Measurements from ENCODE around the gene ITGAE.

ITGAE gene

DNA sequence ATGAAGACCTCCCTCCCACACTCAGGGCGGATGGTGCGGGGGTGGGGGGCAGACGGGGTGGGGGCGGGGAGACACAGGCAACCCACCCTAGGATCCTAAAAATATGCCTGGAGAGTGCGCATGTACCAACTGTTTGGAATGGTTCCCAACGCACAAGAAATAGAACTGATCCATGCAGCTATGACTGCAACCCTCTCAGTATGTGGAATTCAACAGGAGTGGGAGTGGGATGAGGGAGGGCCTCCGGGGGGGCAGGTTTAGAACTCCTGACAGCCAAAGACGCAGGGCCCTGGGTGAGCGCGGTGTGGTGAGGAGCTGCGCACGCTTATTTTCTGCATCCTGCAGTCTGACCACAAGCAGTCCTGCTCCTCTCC, 103.9 kb downstream of the ITGAE start:
- DNase-seq (ENCODE audit: low read depth in 3 of 3, low spot score in 1 of 3) = no peak

GRCh38 chr17:3695723-3696411, 105.1 kb downstream of the ITGAE start, which contains the start of gene P2RX5:
Gene P2RX5, minus strand, starts transcription at chr17:3696155. Its CDS starts 150 bp downstream, at chr17:3696005.
- peak in 1 of 3 donors; percentile 35 for DNase-seq (ENCODE audit: low read depth in 3 of 3, low spot score in 1 of 3)

GRCh38 chr17:3695129-3695722, 105.8 kb downstream of the ITGAE start:
- DNase-seq (ENCODE audit: low read depth in 3 of 3, low spot score in 1 of 3) = no peak

- no peak for DNase-seq (ENCODE audit: low read depth in 3 of 3, low spot score in 1 of 3)
Observed at GRCh38 chr17:3693829-3694231, 107.2 kb downstream of the ITGAE start.

GRCh38 chr17:3693141-3693540, 107.8 kb downstream of the ITGAE start:
- DNase-seq (ENCODE audit: low read depth in 3 of 3, low spot score in 1 of 3) = no peak

GRCh38 chr17:3692346-3692745, 108.6 kb downstream of the ITGAE start:
- DNase-seq (ENCODE audit: low read depth in 3 of 3, low spot score in 1 of 3) = no peak

DNA sequence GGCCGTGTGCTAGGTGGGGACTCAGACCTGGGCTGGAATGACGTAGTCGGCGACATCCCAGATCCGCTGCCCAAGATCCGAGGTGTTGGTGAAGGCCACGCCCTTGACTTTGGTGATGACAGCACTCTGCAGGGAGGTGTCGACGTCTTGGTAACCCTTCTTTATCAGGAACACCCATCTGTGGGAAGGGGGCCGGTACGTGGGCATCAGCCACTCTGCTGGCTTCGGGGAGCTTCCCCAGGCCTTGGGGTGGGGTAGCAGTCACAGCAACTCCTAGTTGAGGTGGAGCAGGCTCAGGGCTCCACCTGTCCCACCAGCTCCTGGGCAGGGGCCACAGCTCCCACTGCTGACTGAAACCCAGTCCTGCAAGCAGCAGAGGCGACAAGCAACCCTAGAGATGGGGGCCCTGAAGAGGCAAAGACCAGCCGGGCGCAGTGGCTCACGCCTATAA, 109.3 kb downstream of the ITGAE start:
- DNase-seq (ENCODE audit: low read depth in 3 of 3, low spot score in 1 of 3) = no peak

DNA sequence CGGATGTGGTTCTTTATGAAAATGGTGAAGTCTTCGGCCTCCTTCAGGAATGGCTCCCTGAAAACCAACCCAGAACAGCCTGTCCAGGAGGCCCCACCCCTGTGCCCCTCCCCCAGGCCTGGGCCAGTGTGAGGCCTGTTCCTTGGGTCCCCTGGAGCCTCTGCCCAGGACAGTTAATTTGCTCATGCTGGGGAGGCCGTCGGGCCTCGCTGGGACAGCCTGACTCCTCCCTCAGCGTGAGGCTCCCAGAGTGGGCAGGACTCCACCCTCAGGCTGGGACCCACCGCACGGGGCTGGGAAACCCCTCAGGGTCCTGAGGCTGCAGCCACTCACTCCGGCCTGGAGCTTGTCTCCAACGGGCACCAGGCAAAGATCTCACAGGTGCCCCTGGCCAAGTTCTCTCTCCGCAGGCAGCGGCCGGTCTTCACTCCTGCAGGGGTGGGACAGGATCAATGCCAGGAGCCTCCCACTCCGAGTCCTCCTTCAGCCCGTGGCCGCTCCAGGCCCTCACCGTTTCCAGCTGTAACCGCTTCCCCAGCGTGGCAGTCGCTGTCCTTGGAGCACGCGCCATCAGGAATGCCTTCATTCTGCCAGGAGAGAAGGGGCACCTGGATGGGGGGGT, 110.8 kb downstream of the ITGAE start:
- DNase-seq (ENCODE audit: low read depth in 3 of 3, low spot score in 1 of 3) = no peak

DNA sequence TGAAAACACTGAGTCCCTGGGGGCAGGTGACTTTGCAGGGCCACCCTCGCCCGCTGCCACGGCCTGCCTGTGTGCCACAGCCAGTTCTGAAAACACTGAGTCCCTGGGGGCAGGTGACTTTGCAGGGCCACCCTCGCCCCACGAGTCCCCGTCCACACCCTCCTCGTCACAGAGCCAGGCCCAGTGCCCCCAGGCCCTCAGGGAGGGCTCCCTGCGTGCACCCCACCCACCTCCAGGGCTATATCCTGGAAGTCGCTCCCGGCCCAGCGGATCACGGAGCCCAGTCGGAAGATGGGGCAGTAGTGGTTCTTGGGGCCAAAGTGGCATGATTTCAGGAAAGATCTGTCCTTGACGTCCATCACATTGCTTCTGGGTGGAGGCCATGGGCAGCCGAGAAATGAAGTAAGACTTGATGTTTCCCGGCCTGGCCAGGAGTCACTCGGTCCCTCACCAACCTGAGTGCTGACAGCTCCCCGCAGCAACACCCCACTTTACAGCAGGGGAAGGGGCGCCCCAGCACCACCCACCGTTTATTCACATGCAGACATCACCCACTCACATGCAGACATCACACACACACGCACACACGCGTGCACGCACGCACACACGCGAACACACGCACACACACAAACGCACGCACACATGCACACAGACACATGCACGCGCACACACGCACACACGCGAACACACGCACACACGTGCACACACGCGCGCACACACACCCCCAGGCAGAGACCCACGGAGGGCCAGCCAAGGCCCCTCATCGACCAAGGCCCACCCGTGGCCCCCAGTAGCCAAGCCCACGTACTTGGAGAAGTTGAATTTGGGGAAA, 111.5 kb downstream of the ITGAE start:
- no peak for DNase-seq (ENCODE audit: low read depth in 3 of 3, low spot score in 1 of 3)

DNA sequence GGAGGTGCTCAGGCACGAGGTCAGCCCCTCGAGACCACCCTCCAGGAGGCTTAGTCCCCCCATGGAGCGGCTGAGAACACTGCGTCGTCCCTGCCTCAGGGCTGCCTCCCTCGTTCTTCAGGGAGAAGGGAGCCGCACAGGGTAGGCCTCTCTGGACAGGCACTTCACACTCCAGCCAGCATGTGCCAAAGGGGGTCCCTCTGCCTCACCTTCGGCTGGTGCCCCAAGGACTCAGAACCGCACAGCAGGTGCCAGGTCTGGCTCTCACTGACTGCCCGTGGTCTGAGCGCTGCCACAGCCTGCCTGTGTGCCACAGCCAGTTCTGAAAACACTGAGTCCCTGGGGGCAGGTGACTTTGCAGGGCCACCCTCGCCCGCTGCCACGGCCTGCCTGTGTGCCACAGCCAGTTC, 112.1 kb downstream of the ITGAE start:
- DNase-seq (ENCODE audit: low read depth in 3 of 3, low spot score in 1 of 3) = no peak

- no peak for DNase-seq (ENCODE audit: low read depth in 3 of 3, low spot score in 1 of 3)
Observed at GRCh38 chr17:3688027-3688553, 112.9 kb downstream of the ITGAE start.

GRCh38 chr17:3685174-3685573, 115.8 kb downstream of the ITGAE start:
- no peak for DNase-seq (ENCODE audit: low read depth in 3 of 3, low spot score in 1 of 3)

GRCh38 chr17:3683054-3683511, 117.9 kb downstream of the ITGAE start:
- DNase-seq (ENCODE audit: low read depth in 3 of 3, low spot score in 1 of 3) = peak; percentile 22 to 38 (median 34)

- no peak for DNase-seq (ENCODE audit: low read depth in 3 of 3, low spot score in 1 of 3)
Observed at GRCh38 chr17:3682033-3682432, 119.0 kb downstream of the ITGAE start.

GRCh38 chr17:3681565-3681964, 119.4 kb downstream of the ITGAE start:
- no peak for DNase-seq (ENCODE audit: low read depth in 3 of 3, low spot score in 1 of 3)

GRCh38 chr17:3681057-3681456, 119.9 kb downstream of the ITGAE start:
- DNase-seq (ENCODE audit: low read depth in 3 of 3, low spot score in 1 of 3) = no peak

DNA sequence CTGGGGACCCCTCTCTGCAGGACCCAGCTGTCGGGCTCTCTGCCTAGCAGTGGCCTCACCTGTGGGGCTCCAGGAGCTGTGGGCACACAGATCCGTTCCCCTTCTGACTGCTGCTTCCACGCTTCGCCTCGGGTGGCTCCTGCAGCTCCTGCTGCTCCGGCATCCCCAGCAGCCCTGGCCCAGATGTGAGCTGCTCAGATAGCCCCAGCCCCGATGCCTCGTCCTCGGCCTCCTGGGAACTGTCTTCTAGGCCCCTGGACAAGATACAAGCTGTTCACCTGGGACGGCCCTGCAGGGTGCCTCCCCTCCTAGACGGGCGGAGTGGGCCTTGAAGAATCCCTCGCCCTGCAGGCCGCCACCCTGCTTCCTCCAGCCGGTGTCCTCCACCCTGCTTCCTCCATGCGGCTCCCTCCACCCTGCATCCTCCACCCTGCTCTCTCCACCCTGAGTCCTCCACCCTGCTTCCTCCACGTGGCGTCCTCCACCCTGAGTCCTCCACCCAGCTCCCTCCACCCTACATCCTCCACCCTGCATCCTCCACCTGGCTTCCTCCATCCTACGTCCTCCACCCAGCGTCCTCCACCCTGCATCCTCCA, 121.4 kb downstream of the ITGAE start:
- DNase-seq (ENCODE audit: low read depth in 3 of 3, low spot score in 1 of 3) = no peak

GRCh38 chr17:3678821-3679530, 122.0 kb downstream of the ITGAE start:
- no peak for DNase-seq (ENCODE audit: low read depth in 3 of 3, low spot score in 1 of 3)

GRCh38 chr17:3678095-3678820, 122.7 kb downstream of the ITGAE start:
- no peak for DNase-seq (ENCODE audit: low read depth in 3 of 3, low spot score in 1 of 3)

All from stimulated activated CD4-positive, alpha-beta T cell treated with anti-CD3 and anti-CD28 coated beads, TNF-alpha, amount 100 ng/mL, for 1 hour (primary cell).